ENCODE results near the gene GALNT2.

GALNT2 gene

DNA sequence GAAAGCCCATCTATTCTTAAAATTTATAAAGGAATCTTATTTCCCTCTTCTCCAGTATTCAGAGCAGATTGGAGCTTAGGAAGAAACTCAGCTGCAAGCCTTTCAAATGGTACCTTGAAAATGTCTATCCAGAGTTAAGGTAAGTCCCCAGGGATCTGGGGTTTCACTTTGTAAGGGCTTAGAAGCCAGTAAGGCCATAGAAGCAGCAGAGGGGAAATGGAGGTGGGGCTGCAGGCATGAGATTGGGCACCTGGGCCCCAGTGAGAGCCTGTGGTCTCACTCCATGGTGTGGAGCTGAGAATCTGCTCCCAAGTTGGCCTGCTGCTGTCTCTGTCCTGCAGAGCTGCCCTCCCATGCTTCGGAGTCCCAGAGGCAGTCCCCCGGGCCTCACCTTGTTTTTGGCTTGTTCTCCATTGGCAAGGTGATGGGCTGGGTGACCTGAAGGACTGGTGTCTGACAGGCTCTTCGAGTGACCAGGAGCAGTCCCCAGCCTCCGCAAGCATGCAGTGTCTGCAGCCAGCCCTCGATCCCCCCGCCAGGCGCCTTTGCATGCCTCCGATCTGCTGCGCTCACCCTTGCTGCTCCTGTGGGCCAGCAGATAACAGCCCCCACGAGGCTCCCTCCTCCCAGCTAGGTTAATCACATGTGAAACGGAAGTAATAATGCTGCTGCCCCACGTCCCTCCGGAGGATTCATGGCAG lies 196.0 kb downstream of the GALNT2 start:
- no peak for DNase-seq (ENCODE audit: low spot score)

DNA sequence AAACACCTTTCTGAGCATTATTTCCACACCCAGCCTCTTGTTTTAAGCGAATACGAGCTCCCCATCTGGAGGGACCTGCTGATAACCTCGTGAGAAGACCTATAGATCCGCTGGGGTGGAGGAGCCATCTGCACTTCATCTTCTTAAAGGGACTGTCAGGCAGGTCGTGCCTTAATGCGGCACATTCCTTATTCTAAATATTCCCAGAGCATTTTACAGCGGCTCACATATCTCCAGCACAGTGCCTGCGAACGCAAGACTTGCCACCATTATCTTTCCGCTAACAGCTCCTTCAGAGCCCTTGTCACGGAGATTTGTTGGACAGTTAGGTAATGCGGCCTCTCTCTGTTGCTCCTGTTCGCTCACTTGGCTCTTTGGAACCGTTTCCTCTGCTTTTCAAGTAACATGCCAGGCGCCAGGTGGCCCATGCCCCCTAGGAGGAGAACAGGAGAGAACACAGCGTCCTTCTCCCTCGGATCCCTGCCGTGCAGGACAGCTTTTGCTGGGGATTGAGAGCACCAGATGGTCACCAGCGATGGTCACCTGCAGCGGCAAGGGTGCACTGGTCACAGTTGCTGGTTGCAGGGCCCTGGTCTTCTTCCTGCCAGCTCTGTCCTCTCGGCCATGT lies 196.6 kb downstream of the GALNT2 start:
- no peak for DNase-seq (ENCODE audit: low spot score)

DNA sequence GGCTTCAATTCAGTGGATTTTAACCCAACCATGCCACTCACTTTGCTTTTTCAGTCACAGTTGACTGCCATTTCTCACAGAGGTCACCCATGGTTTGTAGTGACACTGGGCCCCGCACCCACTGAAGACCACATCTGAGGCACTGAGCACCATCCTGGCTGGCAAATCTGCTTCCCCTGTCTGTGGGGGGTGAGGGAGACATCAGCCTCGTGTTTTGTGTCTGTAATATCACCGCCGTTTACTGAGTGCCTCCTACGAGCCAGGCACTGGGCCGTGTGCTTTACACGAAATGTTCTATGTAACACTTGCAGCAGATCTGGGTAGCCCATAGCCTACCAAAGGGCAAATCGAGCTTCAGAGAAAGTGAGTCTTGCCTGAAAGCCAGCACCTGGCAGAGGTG lies 197.3 kb downstream of the GALNT2 start:
- no peak for DNase-seq (ENCODE audit: low spot score)

DNA sequence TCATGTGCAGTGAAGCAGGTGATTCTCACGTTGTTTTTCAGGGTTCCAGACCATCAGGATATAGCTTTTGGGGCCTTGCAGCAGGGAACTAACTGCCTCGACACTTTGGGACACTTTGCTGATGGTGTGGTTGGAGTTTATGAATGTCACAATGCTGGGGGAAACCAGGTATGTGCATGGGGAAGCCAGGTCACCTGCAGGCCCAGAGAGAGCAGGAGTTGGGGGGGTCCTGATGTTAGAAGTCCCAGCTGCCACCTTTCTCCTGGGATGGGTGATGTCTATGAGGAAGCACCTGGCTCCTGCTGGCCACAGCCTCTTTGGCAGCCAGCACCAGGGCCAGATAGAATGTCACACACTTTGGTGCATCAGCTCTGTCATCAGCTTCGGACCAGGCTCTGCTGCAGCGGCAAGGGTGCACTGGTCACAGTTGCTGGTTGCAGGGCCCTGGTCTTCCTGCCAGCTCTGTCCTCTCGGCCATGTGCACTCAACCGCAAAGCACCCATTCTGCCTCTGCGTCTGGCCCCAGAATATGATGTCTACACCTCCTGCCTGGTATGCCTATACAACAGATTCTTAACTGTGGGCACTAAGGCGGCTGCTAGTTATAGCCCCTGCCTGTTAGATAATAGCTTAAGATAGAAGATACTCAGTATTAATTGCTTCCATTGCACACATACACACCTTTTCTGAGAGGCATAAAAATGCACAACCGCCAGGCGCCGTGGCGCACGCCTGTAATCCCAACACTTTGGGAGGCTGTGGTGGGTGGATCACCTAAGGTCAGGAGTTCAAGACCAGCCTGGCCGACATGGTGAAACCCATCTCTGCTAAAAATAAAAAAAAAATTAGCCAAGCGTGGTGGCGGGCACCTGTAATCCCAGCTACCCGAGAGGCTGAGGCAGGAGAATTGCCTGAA lies 198.4 kb downstream of the GALNT2 start:
- DNase-seq (ENCODE audit: low spot score), result no peak

DNA sequence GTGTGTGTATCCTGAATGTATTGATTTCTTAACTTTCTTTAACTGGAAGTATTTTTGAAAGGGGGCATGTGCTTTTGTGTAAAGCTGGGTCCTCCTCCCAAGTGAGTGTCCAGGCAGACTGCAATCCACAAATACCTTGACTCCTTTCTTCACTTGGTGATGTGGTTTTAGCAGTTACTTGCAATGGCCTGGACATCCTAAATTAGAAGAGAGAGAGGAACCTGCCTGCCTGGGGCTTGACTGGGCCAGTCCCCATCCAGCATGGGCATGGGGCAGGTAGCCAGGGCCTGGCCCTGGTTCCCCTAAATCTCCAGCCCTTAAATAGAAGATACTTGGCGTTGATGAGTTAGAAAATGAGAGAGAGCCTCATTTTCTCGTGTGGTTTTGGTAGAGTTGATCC lies 199.4 kb downstream of the GALNT2 start:
- DNase-seq (ENCODE audit: low spot score), result no peak

DNA sequence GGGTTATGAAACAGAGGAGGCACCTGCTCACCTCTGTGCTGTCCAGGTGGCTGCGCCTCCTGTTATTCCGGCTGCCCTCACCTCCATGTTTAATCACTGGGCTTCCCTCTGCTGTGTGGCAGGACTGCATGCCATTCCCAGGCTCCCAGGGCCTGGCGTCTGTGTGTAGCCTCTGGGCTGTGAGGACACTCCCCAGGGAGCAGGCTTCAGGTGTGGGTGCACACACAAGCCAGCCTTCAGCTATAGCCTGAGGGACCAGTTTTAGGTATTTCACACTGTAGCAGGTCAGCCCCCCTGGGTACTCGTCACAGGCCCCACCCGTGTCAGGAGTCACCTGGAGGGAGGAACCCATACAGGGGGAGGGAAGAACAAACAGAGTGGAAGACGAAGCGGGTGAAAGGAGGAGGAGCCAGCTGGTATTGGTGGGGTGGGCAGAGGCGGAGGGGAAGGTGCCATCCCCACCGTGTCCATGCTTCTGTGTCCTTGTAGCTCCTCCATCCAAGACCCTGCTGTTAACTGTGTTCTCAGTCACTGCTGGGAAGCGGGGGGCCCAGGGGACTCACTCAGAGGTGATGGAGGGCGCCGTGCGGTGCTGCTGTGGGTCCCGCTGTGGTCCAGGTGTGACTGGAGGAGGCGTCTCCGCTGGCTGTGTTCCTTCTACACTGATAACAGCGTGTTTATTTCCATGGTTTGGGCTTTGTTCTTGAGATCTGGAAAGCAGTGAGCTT lies 200.5 kb downstream of the GALNT2 start:
- DNase-seq (ENCODE audit: low spot score), result no peak

DNA sequence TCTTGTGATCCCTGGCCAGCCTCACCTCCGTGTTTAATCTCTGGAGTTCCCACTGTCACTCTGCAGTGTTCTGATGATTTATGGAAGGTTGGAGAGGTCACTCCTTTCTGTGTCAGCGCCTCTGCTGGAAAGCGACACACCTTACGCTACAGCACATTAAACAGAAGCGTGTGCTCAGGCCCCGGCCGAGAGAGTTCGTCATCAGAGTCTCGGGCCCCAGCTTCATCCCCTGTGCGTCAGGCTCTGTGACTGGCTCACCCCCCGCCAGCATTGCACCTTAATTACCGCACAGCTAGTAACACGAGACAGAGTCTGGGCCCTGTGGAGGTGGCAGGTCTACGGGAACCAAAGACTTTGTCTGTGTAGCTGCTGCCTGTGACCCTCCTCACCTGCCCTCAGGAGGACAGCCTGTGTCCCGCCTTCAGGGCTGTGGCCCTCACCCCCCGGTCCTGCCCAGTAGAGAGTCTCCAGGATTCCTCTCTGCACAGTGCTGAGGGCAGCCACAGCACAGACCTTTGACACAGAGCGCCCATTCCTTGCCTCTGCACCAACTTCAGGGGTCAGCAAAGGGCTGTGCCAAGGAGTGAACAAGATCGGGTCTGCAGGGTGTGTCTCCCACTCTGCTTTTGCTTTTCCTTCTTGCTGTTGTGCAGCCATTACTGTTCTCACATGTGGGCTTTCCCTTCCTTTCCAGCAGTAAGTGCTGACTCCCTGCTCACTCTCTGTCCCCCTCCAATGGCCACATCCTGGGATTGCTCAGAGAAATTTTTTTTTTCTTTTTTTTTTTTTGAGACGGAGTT lies 201.5 kb downstream of the GALNT2 start:
- peak; percentile 20 for DNase-seq (ENCODE audit: low spot score)

DNA sequence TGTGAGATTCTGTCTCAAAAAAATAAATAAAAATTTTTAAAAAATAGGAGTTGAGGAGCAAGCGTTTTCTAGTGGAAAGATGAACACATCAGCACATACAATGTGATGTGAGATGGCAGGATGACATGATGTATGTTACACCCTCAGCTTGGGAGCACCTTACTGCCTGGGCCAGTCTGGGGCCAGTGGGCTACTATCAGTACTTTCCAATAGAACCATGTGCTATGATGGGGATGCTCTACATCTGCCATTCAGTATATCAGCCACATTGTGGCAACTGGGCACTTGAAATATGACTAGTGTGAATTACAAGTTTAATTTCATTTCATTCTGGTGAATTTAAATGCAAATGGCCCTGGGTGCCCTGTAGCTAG lies 203.1 kb downstream of the GALNT2 start:
- no peak for DNase-seq (ENCODE audit: low spot score)

DNA sequence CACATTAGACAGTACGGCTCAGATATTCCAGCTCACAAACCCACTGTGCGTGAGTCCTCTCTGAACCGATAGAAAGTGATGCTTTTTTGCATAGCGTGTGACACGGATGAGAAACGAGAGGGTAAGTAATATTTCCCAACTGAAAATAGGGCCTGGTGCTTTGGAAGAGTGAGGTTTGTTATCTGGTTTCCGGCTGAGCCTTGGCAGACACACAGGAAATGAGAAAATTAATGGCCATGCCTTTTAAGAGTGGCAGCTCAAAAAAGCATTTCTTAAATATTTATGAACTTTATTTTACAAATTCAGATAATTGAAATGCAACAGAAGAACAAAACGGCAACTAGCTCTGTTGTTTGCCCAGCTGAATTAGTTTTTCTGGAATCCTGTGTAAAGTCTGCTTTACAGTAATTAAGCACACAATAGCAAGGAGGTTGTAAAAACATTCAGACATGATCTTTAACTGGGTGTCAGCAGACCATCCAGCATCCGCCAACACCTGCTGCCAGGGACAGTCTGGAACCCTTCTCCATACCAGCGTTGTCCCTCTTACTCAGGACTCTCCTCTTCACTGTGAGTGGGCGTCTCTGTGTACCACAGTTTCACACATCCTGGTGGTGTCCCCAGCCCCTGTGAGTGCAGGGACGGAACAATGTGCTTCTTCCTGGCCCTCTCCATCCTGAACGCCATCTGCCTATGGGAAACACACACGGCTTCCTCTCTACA lies 203.7 kb downstream of the GALNT2 start:
- no peak for DNase-seq (ENCODE audit: low spot score)

DNA sequence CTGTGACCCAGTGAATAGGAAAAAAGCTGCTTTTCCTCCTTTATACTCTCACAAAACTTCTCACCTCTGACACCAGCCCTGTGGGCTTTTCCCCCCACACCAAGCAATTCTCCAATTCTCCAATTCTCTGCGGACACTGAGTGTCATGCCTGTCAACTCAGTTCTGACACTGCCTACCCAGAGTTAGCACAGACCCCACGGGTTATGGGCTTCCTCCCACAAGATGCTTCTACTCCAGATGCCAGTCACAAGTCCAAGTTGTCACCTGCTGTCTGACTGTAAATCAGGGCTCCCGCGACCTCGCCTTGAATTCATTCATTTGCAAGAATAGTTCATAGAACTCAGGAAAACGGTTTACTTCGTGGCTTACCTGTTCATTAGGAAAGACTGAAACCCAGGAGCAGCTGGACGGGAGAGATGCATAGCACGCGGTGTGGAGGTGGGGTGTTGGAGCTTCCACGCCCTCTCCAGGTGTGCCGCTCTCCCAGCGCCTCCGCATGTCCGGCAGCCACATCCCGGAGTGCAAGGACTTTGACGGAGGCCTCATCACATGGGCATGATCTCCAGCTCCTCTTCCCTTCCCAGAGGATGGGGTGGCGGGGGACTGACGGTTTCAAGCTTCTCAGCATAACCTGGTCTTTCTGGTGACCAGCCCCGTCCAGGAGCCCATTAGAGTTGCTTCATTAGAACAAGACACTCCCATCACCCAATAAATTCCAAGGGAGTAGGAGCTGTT lies 204.4 kb downstream of the GALNT2 start:
- DNase-seq (ENCODE audit: low spot score), result no peak

DNA sequence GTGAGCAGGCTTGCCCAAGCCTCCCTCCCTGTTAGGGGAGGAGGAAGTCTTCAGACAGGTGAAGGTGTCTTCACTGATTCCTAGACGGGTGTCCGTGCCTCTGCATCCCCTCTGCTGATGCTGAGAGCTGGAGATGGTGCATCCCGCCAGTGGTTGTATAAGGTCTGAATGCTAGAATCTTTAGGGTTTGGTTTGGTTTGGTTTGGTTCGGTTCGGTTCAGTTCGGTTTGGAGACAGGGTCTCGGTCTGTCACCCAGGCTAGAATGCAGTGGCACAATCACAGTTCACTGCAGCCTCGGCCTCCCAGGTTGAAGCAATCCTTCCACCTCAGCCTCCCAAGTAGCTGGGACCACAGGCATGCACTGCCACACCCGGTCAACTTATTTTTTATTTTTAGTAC lies 205.5 kb downstream of the GALNT2 start:
- DNase-seq (ENCODE audit: low spot score), result no peak

DNA sequence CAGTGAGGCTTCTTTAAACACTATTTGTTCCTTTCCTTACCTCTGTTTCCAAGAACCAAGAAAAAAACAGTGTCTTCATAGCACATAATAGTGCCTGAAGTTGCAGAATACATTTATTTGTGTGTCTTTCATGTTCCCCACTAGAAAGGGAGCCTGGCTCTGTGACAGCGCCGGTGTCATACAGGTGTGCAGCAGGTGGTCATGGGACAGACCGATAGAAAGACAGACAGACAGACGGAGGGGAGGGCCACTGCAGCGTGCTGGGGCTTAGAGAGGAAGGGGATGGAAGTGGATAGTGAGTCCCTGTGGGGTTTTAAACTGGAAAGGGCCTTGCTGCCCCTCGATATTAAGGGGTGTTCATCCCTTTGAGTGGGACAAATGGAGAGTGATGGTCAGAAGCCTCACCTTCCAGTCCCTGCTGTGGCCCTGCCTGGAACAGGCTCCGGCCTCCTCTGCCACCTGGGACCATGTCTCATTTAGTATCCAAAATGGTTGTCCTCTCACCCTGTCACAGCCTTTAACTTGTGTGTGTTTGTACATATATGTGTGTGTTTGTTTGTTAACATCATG lies 206.2 kb downstream of the GALNT2 start:
- no peak for DNase-seq (ENCODE audit: low spot score)

DNA sequence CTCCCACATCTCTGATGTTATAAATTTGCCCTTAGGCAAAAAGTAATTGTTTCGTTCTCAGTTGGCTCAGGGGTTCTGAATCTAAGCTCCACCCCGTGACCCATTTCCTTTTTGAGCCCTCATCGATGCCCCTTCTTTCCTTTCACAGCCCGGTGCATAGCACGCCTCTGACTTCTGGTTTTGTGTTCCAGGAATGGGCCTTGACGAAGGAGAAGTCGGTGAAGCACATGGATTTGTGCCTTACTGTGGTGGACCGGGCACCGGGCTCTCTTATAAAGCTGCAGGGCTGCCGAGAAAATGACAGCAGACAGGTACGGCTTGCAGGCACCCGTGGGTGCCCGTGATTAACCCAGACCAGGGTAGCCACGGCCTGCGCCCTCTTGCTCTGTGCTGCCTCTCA lies 207.2 kb downstream of the GALNT2 start:
- DNase-seq (ENCODE audit: low spot score), result no peak

DNA sequence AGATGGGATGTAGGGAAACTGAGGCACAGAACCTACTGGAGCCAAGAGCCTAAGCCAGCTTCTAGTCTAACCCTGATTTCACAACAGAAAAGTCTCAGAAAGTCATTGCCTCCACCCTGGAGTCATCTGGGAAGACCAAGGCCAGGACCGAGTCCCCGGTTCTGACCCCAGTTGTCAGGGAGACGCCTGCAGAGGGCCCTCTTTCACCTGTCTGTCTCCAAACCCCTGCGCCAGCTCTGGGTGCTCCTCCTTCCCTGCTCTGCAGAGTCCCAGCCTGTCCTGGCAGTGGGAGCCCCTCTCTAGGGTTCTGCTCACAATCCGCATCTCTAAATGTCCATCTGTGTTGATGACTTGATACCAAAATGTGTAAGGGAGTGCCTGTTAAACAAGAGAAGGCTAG lies 209.4 kb downstream of the GALNT2 start:
- no peak for DNase-seq (ENCODE audit: low spot score)

DNA sequence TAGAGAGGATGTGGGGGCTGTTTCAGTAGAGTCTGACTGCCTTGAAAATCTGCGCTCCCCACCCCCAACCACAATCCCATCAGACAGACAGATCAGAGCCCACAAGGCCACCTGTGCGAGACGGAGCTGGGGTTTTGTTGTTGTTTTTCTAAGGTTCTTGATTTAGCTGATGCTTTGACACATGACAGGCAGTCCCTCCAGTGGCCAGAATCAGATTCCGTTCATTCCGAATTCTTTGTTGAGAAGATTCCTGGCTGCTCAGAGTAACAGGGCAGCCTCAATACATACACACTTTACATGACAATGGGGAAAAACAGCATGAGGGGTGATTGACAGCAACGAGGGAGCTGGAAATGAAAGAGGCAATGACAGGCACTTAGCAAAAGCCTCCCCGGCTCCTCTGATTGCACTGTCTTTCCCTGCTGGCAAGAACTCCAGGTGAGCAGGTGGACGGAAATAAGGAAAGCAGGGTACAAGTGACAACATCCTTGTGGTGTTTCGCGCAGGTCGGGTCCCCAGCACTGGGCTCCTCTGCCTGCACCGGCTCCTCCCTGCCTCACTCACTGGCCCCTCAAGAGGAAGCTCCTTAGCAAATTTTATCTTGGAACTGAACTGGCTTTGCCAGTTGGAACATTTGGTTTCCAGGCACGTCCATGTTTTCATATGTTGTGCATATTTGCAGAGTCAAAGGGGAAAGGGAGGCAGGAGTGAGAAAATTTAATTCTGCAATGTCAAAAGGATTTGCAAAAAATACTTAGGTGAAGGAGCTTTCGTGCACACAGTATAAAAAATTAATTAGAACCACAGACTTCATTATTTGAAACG lies 210.4 kb downstream of the GALNT2 start:
- DNase-seq (ENCODE audit: low spot score), result no peak

DNA sequence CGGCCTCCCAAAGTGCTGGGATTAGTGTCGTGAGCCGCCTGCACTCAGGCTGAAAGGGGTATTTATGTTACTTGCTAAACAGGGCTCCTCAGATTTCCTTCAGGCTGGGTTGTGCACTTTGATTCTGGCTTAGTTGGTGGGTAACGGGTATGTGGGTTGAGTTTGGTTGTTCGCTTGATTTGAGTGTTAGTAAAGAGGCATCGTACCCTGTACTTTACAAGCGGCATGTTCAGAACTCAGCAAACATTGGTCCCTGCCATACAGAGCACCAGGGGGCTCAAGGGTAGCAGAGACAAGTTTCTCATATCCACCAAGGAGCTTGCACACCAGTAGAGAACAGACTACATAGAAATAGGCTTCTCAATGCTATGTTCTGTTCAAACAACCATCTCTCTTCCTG lies 211.3 kb downstream of the GALNT2 start:
- no peak for DNase-seq (ENCODE audit: low spot score)

DNA sequence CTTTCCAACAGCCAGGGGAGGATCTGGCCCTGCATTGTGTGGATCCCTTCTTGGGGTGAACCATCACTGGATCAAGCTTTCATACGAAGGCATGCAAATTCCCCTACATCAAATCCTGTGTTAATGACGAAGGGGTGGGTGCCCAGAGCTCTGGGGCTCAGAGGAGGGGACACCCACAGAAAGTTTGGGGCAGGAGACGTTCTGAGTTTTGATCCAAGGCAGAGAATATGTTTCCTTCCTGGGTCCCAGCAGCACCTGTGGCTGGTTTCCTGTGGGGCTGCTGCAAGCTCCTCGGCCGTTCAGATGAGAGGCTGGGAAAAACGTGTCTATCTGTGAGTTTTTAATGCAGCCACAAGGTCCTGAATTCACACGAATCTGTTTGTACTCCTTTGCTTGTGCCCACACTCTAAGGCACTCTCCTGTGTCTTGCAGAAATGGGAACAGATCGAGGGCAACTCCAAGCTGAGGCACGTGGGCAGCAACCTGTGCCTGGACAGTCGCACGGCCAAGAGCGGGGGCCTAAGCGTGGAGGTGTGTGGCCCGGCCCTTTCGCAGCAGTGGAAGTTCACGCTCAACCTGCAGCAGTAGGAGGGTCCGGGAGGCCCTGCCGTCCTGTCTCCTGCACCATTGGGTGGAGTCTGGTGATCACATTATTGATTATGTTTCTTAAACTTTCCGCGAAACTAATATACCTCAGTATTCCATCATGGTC lies 212.0 kb downstream of the GALNT2 start:
- DNase-seq (ENCODE audit: low spot score), result no peak

DNA sequence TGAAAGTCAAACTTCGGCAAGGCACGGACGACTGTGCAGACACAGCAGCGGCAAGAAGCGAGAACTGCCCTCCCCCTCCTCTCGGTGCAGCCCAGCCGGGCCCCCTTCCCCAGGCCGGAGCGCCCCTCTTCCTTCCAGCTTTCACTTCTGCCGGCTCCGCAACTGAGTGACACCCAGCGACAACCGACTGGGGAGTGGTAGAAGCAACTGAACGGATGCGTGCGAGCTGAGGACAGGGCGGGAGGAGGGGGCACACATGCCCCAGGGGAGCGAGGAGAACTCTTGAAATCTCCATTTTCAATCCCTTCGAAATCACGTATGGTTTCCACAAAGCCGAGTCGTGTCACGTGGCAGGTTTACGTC lies 212.5 kb downstream of the GALNT2 start:
- no peak for DNase-seq (ENCODE audit: low spot score)

All from LoVo (cell line).